ENCODE results near the gene PTS. TPM values are rescaled to one million over a fixed set of nuclear protein-coding genes. Genes with fewer than 3 reads are reported as not detected.

PTS gene
- polyA plus RNA-seq, 2 of the 4 experiments (the other 2 are of a cell fraction), result 33.9 to 48.5 TPM

GRCh38 chr11:112268406-112268805 lies 42.2 kb downstream of the PTS start (continued):
- TF ChIP-seq EHF (CRISPR knock-in tag; IDR thresholded peaks at IDR 0.05) (no peak), FOSB (CRISPR knock-in tag; IDR thresholded peaks at IDR 0.05) (no peak), SMC3 (IDR thresholded peaks at IDR 0.05) (no peak), RFX5 (IDR thresholded peaks at IDR 0.05) (no peak), HES2 (IDR thresholded peaks at IDR 0.05) (no peak)

GRCh38 chr11:112269139-112269538 lies 42.9 kb downstream of the PTS start:
- Histone ChIP-seq H3K4me2 (no peak overlapping the region), H3K4me3 (no peak overlapping the region), H3K27ac (no peak overlapping the region), H3K4me1 (no peaks in the 10 kb centered on the region), H3K9me3 (no peaks in the 10 kb centered on the region)
- TF ChIP-seq FOSB (CRISPR knock-in tag; IDR thresholded peaks at IDR 0.05), result no peak
- TF ChIP-seq RAD21 (conservative IDR thresholded peaks at IDR 0.05 in 1 of 2, IDR thresholded peaks at IDR 0.05 in 1 of 2), result no peak
- TF ChIP-seq PHF8 (IDR thresholded peaks at IDR 0.05; ENCODE audit: borderline replicate concordance, low read depth), result no peak
- no peak for TF ChIP-seq USF2 (IDR thresholded peaks at IDR 0.05)
- no peak for TF ChIP-seq JUN (IDR thresholded peaks at IDR 0.05)
- TF ChIP-seq ZFP36 (IDR thresholded peaks at IDR 0.05; ENCODE audit: borderline replicate concordance, partially characterized antibody), result no peak
- TF ChIP-seq CHD2 (IDR thresholded peaks at IDR 0.05; ENCODE audit: low read length, partially characterized antibody), result no peak
- no peak for TF ChIP-seq JUNB (IDR thresholded peaks at IDR 0.05)
- CTCF ChIA-PET, result interaction anchor here (0.9 to 4.6 kb wide), 3 partner anchors 12 to 49 kb away, joined by 3 to 38 read pairs (median 4); no protein-coding TSS in a partner anchor
- no peak for DNase-seq (ENCODE audit: low read depth in 1 of 2, low spot score in 1 of 2)
- no peak for FAIRE-seq
- no peak for ATAC-seq
- POLR2A ChIA-PET, result no interaction called here
- WGBS (ENCODE audit: missing lambda C conversion rate), result 53% methylated on average over 6 of the region's 6 CpGs

DNA sequence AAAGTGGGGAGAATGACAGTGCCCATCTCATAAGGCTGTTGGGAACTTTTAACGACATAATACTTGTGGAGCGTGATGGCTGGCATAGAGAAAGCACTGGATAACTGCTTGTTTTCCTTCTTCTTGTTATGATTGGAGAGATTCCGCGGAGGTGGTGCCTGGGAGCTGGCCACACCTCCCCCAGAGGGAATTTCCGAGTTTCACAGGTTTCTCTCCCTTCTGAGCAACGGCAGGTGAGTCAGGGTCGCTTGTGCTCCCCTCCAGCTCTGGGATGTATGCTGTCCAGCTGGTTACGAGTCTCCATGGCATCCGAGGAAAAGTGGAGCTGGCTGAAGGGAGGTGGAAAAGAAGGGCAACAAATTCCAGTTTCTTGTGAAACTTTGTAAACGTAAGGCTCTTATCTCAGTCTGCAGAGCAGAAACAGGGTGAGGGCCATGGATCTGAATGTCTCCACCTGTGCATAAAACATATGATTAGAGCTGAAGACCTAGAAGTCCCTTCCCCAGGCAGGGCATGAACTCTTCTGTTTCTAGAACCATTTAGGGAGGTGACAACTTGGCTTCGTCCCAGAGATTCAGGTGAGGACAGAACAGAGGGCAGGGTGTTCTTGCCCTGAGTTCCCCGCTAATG lies 44.4 kb downstream of the PTS start:
- Histone ChIP-seq H3K9me3 (no peaks in the 10 kb centered on the region), H3K4me3 (no peak overlapping the region), H3K4me2 (no peak overlapping the region), H3K27ac (no peak overlapping the region), H3K4me1 (no peaks in the 10 kb centered on the region)
- POLR2A ChIA-PET, result no interaction called here
- WGBS (ENCODE audit: missing lambda C conversion rate), result 55% methylated on average over 12 of the region's 12 CpGs
- TF ChIP-seq, protein P1, sequence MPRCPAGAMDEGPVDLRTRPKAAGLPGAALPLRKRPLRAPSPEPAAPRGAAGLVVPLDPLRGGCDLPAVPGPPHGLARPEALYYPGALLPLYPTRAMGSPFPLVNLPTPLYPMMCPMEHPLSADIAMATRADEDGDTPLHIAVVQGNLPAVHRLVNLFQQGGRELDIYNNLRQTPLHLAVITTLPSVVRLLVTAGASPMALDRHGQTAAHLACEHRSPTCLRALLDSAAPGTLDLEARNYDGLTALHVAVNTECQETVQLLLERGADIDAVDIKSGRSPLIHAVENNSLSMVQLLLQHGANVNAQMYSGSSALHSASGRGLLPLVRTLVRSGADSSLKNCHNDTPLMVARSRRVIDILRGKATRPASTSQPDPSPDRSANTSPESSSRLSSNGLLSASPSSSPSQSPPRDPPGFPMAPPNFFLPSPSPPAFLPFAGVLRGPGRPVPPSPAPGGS (IDR thresholded peaks at IDR 0.05), result no peak
- TF ChIP-seq, protein P2, sequence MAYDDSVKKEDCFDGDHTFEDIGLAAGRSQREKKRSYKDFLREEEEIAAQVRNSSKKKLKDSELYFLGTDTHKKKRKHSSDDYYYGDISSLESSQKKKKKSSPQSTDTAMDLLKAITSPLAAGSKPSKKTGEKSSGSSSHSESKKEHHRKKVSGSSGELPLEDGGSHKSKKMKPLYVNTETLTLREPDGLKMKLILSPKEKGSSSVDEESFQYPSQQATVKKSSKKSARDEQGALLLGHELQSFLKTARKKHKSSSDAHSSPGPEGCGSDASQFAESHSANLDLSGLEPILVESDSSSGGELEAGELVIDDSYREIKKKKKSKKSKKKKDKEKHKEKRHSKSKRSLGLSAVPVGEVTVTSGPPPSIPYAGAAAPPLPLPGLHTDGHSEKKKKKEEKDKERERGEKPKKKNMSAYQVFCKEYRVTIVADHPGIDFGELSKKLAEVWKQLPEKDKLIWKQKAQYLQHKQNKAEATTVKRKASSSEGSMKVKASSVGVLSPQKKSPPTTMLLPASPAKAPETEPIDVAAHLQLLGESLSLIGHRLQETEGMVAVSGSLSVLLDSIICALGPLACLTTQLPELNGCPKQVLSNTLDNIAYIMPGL (CRISPR knock-in tag; IDR thresholded peaks at IDR 0.05; ENCODE audit: borderline replicate concordance), result no peak
- TF ChIP-seq CHD4 (IDR thresholded peaks at IDR 0.05; ENCODE audit: borderline replicate concordance) (no peak), SREBF2 (IDR thresholded peaks at IDR 0.05) (no peak), HDAC2 (IDR thresholded peaks at IDR 0.05) (no peak)
- ATAC-seq, result no peak
- no peak for FAIRE-seq
- no peak for DNase-seq (ENCODE audit: low read depth in 1 of 2, low spot score in 1 of 2)
- CTCF ChIA-PET, result interaction anchor here (3.5 to 4.6 kb wide), 2 partner anchors 10 to 51 kb away, joined by 19 to 38 read pairs; no protein-coding TSS in a partner anchor

GRCh38 chr11:112271242-112271641 lies 45.0 kb downstream of the PTS start:
- H3K4me1 ChIP-seq, result no peaks in the 10 kb centered on the region
- ATAC-seq (no peak), DNase-seq (ENCODE audit: low read depth in 1 of 2, low spot score in 1 of 2) (no peak), FAIRE-seq (no peak)
- H3K9me3 ChIP-seq, result no peaks in the 10 kb centered on the region
- ChIA-PET CTCF (interaction anchor here (0.6 to 4.6 kb wide), 4 partner anchors 9 to 970 kb away, joined by 3 to 38 read pairs (median 11); no protein-coding TSS in a partner anchor), POLR2A (no interaction called here)
- 89% methylated on average over 4 of the region's 4 CpGs for WGBS (ENCODE audit: missing lambda C conversion rate)
- no peak overlapping the region for H3K27ac ChIP-seq
- no peak overlapping the region for H3K4me2 ChIP-seq
- H3K4me3 ChIP-seq, result no peak overlapping the region
- TF ChIP-seq KDM1A (IDR thresholded peaks at IDR 0.05; ENCODE audit: low read depth), result no peak
- no peak for TF ChIP-seq PHF8 (IDR thresholded peaks at IDR 0.05; ENCODE audit: borderline replicate concordance, low read depth)
- TF ChIP-seq CBX2 (IDR thresholded peaks at IDR 0.05; ENCODE audit: borderline replicate concordance, low read depth), result no peak
- no peak for TF ChIP-seq ZFP36 (IDR thresholded peaks at IDR 0.05; ENCODE audit: borderline replicate concordance, partially characterized antibody)
- no peak for TF ChIP-seq MAX (IDR thresholded peaks at IDR 0.05)
- no peak for TF ChIP-seq HDAC2 (IDR thresholded peaks at IDR 0.05)
- no peak for TF ChIP-seq RCOR1 (IDR thresholded peaks at IDR 0.05; ENCODE audit: low read depth, low read length)
- TF ChIP-seq JUNB (IDR thresholded peaks at IDR 0.05), result no peak
- TF ChIP-seq GATA3 (IDR thresholded peaks at IDR 0.05; ENCODE audit: borderline replicate concordance), result no peak
- no peak for TF ChIP-seq HOXB5 (CRISPR knock-in tag; IDR thresholded peaks at IDR 0.05)
- no peak for TF ChIP-seq ESRRA (IDR thresholded peaks at IDR 0.05; ENCODE audit: borderline replicate concordance, low read length)
- no peak for TF ChIP-seq EP300 (IDR thresholded peaks at IDR 0.05)
- TF ChIP-seq, protein P3, sequence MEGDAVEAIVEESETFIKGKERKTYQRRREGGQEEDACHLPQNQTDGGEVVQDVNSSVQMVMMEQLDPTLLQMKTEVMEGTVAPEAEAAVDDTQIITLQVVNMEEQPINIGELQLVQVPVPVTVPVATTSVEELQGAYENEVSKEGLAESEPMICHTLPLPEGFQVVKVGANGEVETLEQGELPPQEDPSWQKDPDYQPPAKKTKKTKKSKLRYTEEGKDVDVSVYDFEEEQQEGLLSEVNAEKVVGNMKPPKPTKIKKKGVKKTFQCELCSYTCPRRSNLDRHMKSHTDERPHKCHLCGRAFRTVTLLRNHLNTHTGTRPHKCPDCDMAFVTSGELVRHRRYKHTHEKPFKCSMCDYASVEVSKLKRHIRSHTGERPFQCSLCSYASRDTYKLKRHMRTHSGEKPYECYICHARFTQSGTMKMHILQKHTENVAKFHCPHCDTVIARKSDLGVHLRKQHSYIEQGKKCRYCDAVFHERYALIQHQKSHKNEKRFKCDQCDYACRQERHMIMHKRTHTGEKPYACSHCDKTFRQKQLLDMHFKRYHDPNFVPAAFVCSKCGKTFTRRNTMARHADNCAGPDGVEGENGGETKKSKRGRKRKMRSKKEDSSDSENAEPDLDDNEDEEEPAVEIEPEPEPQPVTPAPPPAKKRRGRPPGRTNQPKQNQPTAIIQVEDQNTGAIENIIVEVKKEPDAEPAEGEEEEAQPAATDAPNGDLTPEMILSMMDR (IDR thresholded peaks at IDR 0.05), result no peak

Measured in A549 (cell line).